SK-N-SH (cell line): ENCODE measurements around the gene PER1. TPM values are rescaled to one million over a fixed set of nuclear protein-coding genes. Genes with fewer than 3 reads are reported as not detected.

Source experiments
- CTCF ChIA-PET: fragments of 300-600, 350-600 bp; formaldehyde crosslinking; extraction: SDS; loops from one replicate; lab custom pipeline; 2021; lab: Yijun Ruan, JAX
- POLR2A ChIA-PET: fragments of 350-600 bp; sonication (Branson Sonifier 250); formaldehyde crosslinking; extraction: SDS; loops from one replicate; lab custom pipeline; 2020; ENCODE audit warnings: antibody characterized with exemption, inconsistent platforms; lab: Yijun Ruan, JAX
- DNase-seq: peaks from one replicate; pipeline ENCODE4 v3.0.0; 2012
- H2AFZ ChIP-seq: fragments of 200-600 bp; sonication (generic); 2 replicates; pipeline ENCODE4 v1.8.1; 2016; ENCODE audit warnings: antibody characterized with exemption, mild to moderate bottlenecking, low read depth
- H3F3A ChIP-seq: fragments of 200-600 bp; sonication (generic); replicated peaks from 2 replicates; pipeline ENCODE3; 2016; ENCODE audit warnings: antibody characterized with exemption, mild to moderate bottlenecking; ENCODE audit not compliant: insufficient read depth
- H3K27ac ChIP-seq, 2 experiments: fragments of 200-500 bp in 1 of 2; fragments of 200-600 bp in 1 of 2; sonication (Bioruptor generic) in 1 of 2; sonication (generic), shearing (Covaris generic) in 1 of 2; 2 replicates each; pipeline versions ENCODE4 v1.5.1 to v1.6.1; 2014 to 2016; ENCODE audit warnings: low read depth in 2 of 2, inconsistent platforms in 1 of 2, low read length in 1 of 2, mild to moderate bottlenecking in 1 of 2, mixed read lengths in 1 of 2
- H3K27me3 ChIP-seq: fragments of 200-600 bp; sonication (generic), shearing (Covaris generic); 2 replicates; pipeline ENCODE4 v1.6.1; 2016; ENCODE audit warnings: mixed run types; ENCODE audit not compliant: insufficient read depth
- H3K36me3 ChIP-seq, 2 experiments: fragments of 200-500 bp in 1 of 2; fragments of 200-600 bp in 1 of 2; sonication (Bioruptor generic) in 1 of 2; sonication (generic) in 1 of 2; replicated peaks in 1 of 2; 2 replicates each; pipeline versions ENCODE3 to v1.5.1; 2014 to 2016; ENCODE audit warnings: low read length in 1 of 2, mild to moderate bottlenecking in 1 of 2; ENCODE audit not compliant: insufficient read depth in 2 of 2, control insufficient read depth in 1 of 2
- H3K4me1 ChIP-seq, 2 experiments: fragments of 200-500 bp in 1 of 2; fragments of 200-600 bp in 1 of 2; sonication (Bioruptor generic) in 1 of 2; sonication (generic), shearing (Covaris generic) in 1 of 2; 2 replicates each; pipeline versions ENCODE4 v1.5.1 to v1.6.1; 2014 to 2016; ENCODE audit warnings: low read depth in 1 of 2, low read length in 1 of 2, mixed run types in 1 of 2; ENCODE audit not compliant: insufficient read depth in 2 of 2, control insufficient read depth in 1 of 2
- H3K4me2 ChIP-seq: fragments of 200-600 bp; sonication (generic), shearing (Covaris generic); 2 replicates; pipeline ENCODE4 v1.6.1; 2017; ENCODE audit warnings: mixed run types
- H3K4me3 ChIP-seq, 2 experiments: fragments of 200-500 bp in 1 of 2; fragments of 200-600 bp in 1 of 2; sonication (Bioruptor generic) in 1 of 2; sonication (generic), shearing (Covaris generic) in 1 of 2; 2 replicates each; pipeline versions ENCODE4 v1.5.1 to v1.8.1; 2014 to 2016; ENCODE audit warnings: low read depth in 2 of 2, inconsistent platforms in 1 of 2, low read length in 1 of 2, mild to moderate bottlenecking in 1 of 2, mixed read lengths in 1 of 2, moderate library complexity in 1 of 2
- H3K79me2 ChIP-seq: fragments of 200-600 bp; sonication (generic); 2 replicates; pipeline ENCODE4 v1.8.1; 2017; ENCODE audit warnings: mild to moderate bottlenecking; ENCODE audit not compliant: insufficient read depth
- H3K9ac ChIP-seq: fragments of 200-600 bp; sonication (generic); 2 replicates; pipeline ENCODE4 v1.6.1; 2017; ENCODE audit warnings: mixed run types
- H3K9me2 ChIP-seq: fragments of 200-600 bp; sonication (generic); 2 replicates; pipeline ENCODE4 v1.6.1; 2017; ENCODE audit warnings: mixed run types
- H3K9me3 ChIP-seq: fragments of 200-600 bp; sonication (generic); 2 replicates; pipeline ENCODE4 v1.6.1; 2017; ENCODE audit warnings: mixed run types, mild to moderate bottlenecking, moderate library complexity
- H4K20me1 ChIP-seq: fragments of 200-600 bp; sonication (generic); 2 replicates; pipeline ENCODE4 v1.6.1; 2017; ENCODE audit warnings: mild to moderate bottlenecking, mixed run types; ENCODE audit not compliant: insufficient read depth
- CTCF ChIP-seq: fragments of 200-600 bp; sonication (generic); IDR thresholded peaks from 2 replicates; pipeline ENCODE4 v1.6.1; 2017; ENCODE audit warnings: antibody characterized with exemption, mild to moderate bottlenecking, moderate library complexity
- REST ChIP-seq: IDR thresholded peaks from 2 replicates; pipeline ENCODE4 v1.6.1; 2012; ENCODE audit warnings: mild to moderate bottlenecking, low read depth, low read length, moderate library complexity
- SMC3 ChIP-seq: IDR thresholded peaks from 2 replicates; pipeline ENCODE4 v1.6.1; 2012; ENCODE audit warnings: low read depth, low read length, improper control_type of control experiment
- TEAD4 ChIP-seq: IDR thresholded peaks from 2 replicates; pipeline ENCODE4 v1.4.0; 2012; ENCODE audit warnings: mild to moderate bottlenecking, borderline replicate concordance; ENCODE audit not compliant: insufficient read depth
- ZBTB33 ChIP-seq: IDR thresholded peaks from 2 replicates; pipeline ENCODE4 v1.4.0; 2012; ENCODE audit warnings: low read depth, borderline replicate concordance
- WGBS: methylation state at CpG from one replicate; pipeline ENCODE4 v1.1.6; 2017; ENCODE audit warnings: low lambda C conversion rate; 5-methylcytosine and 5-hydroxymethylcytosine counted together
- polyA plus RNA-seq, 3 experiments: library from polyadenylated mRNA; depleted of rRNA; stranded (reverse); fragments of >200 nt; gene quantifications; 2 replicates each; pipeline ENCODE4 v1.2.3, GENCODE V29; 2012

Gene PER1
- polyA plus RNA-seq, 1 of the 3 experiments (the other 2 are of a cell fraction), result 56.8 TPM

GRCh38 chr17:8140065-8141029 is 11.9 kb downstream of the PER1 start:
- H3K9me3 ChIP-seq, result no peaks in the 10 kb centered on the region
- TF ChIP-seq CTCF (no peak), TEAD4 (no peak), REST (no peak), SMC3 (no peak), ZBTB33 (no peak)
- TF ChIP-seq, all 33 proteins: peak for 0
- Histone ChIP-seq H3K79me2 (no peaks in the 10 kb centered on the region), H3K36me3 (peaks cover 11 to 35% of the 10 kb centered on the region in 2 experiments), H3K9me2 (no peaks in the 10 kb centered on the region), H3K27me3 (no peaks in the 10 kb centered on the region), H3K27ac (peak overlapping the region in 1 of 2 experiments; percentile 77; a peak in 1 of 4 replicates), H2AFZ (no peak overlapping the region), H3F3A (peaks cover 27% of the 10 kb centered on the region), H3K4me2 (no peak overlapping the region), H3K4me1 (peaks cover 0 to 5% of the 10 kb centered on the region in 2 experiments; a peak in 1 of 4 replicates), H3K9ac (no peak overlapping the region), H3K4me3 (no peak overlapping the region), H4K20me1 (peaks cover 8% of the 10 kb centered on the region; the same call in 1 of the 2 replicates)
- CTCF ChIA-PET, result interaction anchor here (0.8 to 9.5 kb wide), 12 partner anchors 9 to 160 kb away, joined by 3 to 98 read pairs (median 6); partner anchors contain the start of genes ALOXE3, PER1 and VAMP2
- WGBS, result 90% methylated on average over 14 of the region's 18 CpGs
- POLR2A ChIA-PET, result interaction anchor here (1.0 to 4.1 kb wide), 3 partner anchors 11 to 16 kb away, joined by 3 to 19 read pairs (median 6); partner anchors contain the start of gene PER1
- DNase-seq, result peak; percentile 21
